MV-4-11 (cell line): ENCODE data around the gene BARHL1.

Experiments used
- DNase-seq: peaks from one replicate; lab custom pipeline; 2025; lab: John Stamatoyannopoulos, UW

BARHL1 gene

GRCh38 chr9:132587592-132587955 is 5.2 kb downstream of the BARHL1 start:
- no peak for DNase-seq

GRCh38 chr9:132588098-132588497 is 5.7 kb downstream of the BARHL1 start:
- DNase-seq = no peak

GRCh38 chr9:132588501-132589147 is 6.2 kb downstream of the BARHL1 start:
- no peak for DNase-seq

- DNase-seq = no peak
These were observed 7.0 kb downstream of the BARHL1 start for GRCh38 chr9:132589148-132590036.

GRCh38 chr9:132590037-132590317 is 7.6 kb downstream of the BARHL1 start:
- no peak for DNase-seq

- no peak for DNase-seq
These were observed 8.1 kb downstream of the BARHL1 start for GRCh38 chr9:132590318-132591182.

GRCh38 chr9:132591244-132591643 is 8.8 kb downstream of the BARHL1 start:
- DNase-seq = no peak

GRCh38 chr9:132591751-132592314 is 9.4 kb downstream of the BARHL1 start:
- no peak for DNase-seq

GRCh38 chr9:132592451-132592850 is 10.0 kb downstream of the BARHL1 start:
- no peak for DNase-seq

- DNase-seq = no peak
These were observed 12.0 kb downstream of the BARHL1 start for GRCh38 chr9:132594412-132594811.

GRCh38 chr9:132595319-132595718 is 12.9 kb downstream of the BARHL1 start:
- no peak for DNase-seq

- DNase-seq = peak; percentile 80
These were observed 13.8 kb downstream of the BARHL1 start for GRCh38 chr9:132596200-132596599.

GRCh38 chr9:132597073-132597775 is 14.8 kb downstream of the BARHL1 start:
- DNase-seq = peak; percentile 95

GRCh38 chr9:132600326-132600984 is 18.0 kb downstream of the BARHL1 start:
- no peak for DNase-seq

- DNase-seq = peak; percentile 35
These were observed 19.8 kb downstream of the BARHL1 start for GRCh38 chr9:132602207-132602606.

GRCh38 chr9:132605387-132605786 is 23.0 kb downstream of the BARHL1 start:
- no peak for DNase-seq

- DNase-seq = no peak
These were observed 23.7 kb downstream of the BARHL1 start for GRCh38 chr9:132606066-132606465.

GRCh38 chr9:132609184-132609583 is 26.8 kb downstream of the BARHL1 start:
- DNase-seq = no peak

GRCh38 chr9:132609829-132610228 is 27.4 kb downstream of the BARHL1 start:
- peak; percentile 82 for DNase-seq

GRCh38 chr9:132610661-132611060 is 28.3 kb downstream of the BARHL1 start:
- no peak for DNase-seq

GRCh38 chr9:132614324-132614723 is 31.9 kb downstream of the BARHL1 start:
- DNase-seq = no peak
